NCI-H526 (cell line): ENCODE data around the gene KRTAP22-2.

Source experiments
- DNase-seq, 2 experiments: peaks; one replicate each; lab custom pipeline; 2025; lab: John Stamatoyannopoulos, UW

KRTAP22-2 gene

GRCh38 chr21:30563072-30563471, 27.1 kb downstream of the KRTAP22-2 start:
- DNase-seq = no peak

- no peak for DNase-seq
Measured at GRCh38 chr21:30561957-30562356, 28.2 kb downstream of the KRTAP22-2 start.

GRCh38 chr21:30561264-30561895, 28.8 kb downstream of the KRTAP22-2 start, which contains the start of gene KRTAP19-7:
TSS of gene KRTAP19-7 (minus strand) at chr21:30561314. CDS start at chr21:30561289, 25 bp downstream.
- DNase-seq = no peak

- no peak for DNase-seq
Measured at GRCh38 chr21:30555095-30555494, 35.1 kb downstream of the KRTAP22-2 start.

GRCh38 chr21:30552782-30553181, 37.4 kb downstream of the KRTAP22-2 start:
- no peak for DNase-seq

- no peak for DNase-seq
Measured at GRCh38 chr21:30541764-30542163, 48.4 kb downstream of the KRTAP22-2 start, which contains the start of gene KRTAP19-6. TSS of gene KRTAP19-6 (minus strand) at chr21:30541864. CDS start at chr21:30541833, 31 bp downstream.
